ENCODE data around the gene GPBP1.

DNA sequence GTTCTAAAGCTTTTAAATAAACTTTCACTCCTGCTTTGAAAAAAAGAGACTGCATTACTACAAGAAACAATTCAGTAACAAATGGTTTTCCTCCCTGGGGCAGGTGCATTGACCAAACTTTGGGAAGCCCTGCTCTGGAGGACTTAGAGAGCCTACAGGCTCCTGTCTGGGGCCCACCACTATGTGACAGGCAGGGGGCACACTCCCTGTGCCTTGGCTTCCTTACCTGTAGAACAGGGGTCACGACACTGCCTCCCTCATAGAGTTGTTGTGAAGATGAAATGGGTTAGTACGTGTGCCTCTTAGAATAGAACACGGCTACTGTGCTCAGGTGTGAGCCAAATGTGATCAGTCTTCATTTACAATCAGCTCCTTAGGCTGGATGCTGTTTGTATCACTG is 130.1 kb downstream of the GPBP1 start:
- TF ChIP-seq CTCF (IDR thresholded peaks at IDR 0.05) = no peak
- TF ChIP-seq POLR2A (IDR thresholded peaks at IDR 0.05) = no peak

Data from adrenal gland (tissue), 5 donors.